HepG2 (cell line): ENCODE data around the gene TAF6. TPM values are rescaled to one million over a fixed set of nuclear protein-coding genes. Genes with fewer than 3 reads are reported as not detected.

Source experiments
- CBFB ChIP-seq: sonication (generic); formaldehyde crosslinking; IDR thresholded peaks from 2 replicates; pipeline ENCODE4 v1.4.0; 2020; ENCODE audit warnings: missing genetic modification reagents
- CHD4 ChIP-seq: fragments of 200-600 bp; sonication (generic); IDR thresholded peaks from 2 replicates; pipeline ENCODE4 v1.7.0; 2017; ENCODE audit warnings: mild to moderate bottlenecking, low read length, borderline replicate concordance
- DNMT3B ChIP-seq: conservative IDR thresholded peaks from 2 replicates; pipeline ENCODE4 v1.6.1; 2016; ENCODE audit warnings: missing biosample characterization, control low read depth
- ISL2 ChIP-seq: sonication (generic); formaldehyde crosslinking; IDR thresholded peaks from 2 replicates; pipeline ENCODE4 v1.5.0; 2020; ENCODE audit warnings: missing genetic modification reagents
- RFX5 ChIP-seq: IDR thresholded peaks from 2 replicates; pipeline ENCODE4 v1.6.1; 2011; ENCODE audit warnings: low read depth, low read length, improper control_type of control experiment
- RXRB ChIP-seq: IDR thresholded peaks from 2 replicates; pipeline ENCODE4 v1.6.1; 2016; ENCODE audit warnings: borderline replicate concordance, missing genetic modification reagents, missing compliant biosample characterization
- SNAPC2 ChIP-seq: sonication (generic); formaldehyde crosslinking; IDR thresholded peaks from 2 replicates; pipeline ENCODE4 v1.8.1; 2022; ENCODE audit warnings: mild to moderate bottlenecking, missing genetic modification reagents
- ZFY ChIP-seq: sonication (generic); formaldehyde crosslinking; IDR thresholded peaks from 2 replicates; pipeline ENCODE4 v1.4.0; 2020; ENCODE audit warnings: missing genetic modification reagents
- ZNF598 ChIP-seq: sonication (generic); formaldehyde crosslinking; IDR thresholded peaks from 2 replicates; pipeline ENCODE4 v1.5.1; 2020; ENCODE audit warnings: mild to moderate bottlenecking, missing genetic modification reagents, borderline replicate concordance
- polyA plus RNA-seq, 8 experiments: library from polyadenylated mRNA; depleted of rRNA in 3 of 8; stranded (reverse) in 7 of 8; unstranded in 1 of 8; fragments of >200 nt; fragmentation: Illumina TruSeq in 4 of 8; extraction: Trizol in 4 of 8; gene quantifications; 2 replicates each; pipeline versions ENCODE4 v1.2.1 to v1.2.3, GENCODE V29; 2011 to 2016; ENCODE audit warnings: low read depth in 4 of 8, missing spikeins in 1 of 8, mixed read lengths in 1 of 8; ENCODE audit not compliant: insufficient read depth in 1 of 8
- total RNA-seq, 5 experiments: library from RNA; depleted of rRNA; stranded (reverse); fragments of >200 nt; fragmentation: Illumina TruSeq; extraction: Trizol; gene quantifications; 2 replicates each; pipeline ENCODE4 v1.2.3, GENCODE V29; 2016; ENCODE audit warnings: low read depth in 1 of 5
- TF ChIP-seq, protein P1 (sequence below): conservative IDR thresholded peaks from 2 replicates; pipeline ENCODE4 v1.6.1; 2018; ENCODE audit warnings: missing genetic modification reagents
- TF ChIP-seq, protein P2 (sequence below): IDR thresholded peaks from 2 replicates; pipeline ENCODE4 v1.6.1; 2016; ENCODE audit warnings: low read depth, missing genetic modification reagents, missing compliant biosample characterization
- TF ChIP-seq, protein P3 (sequence below): IDR thresholded peaks from 2 replicates; pipeline ENCODE4 v1.6.1; 2016

TAF6 gene
- total and polyA plus RNA-seq, 2 of the 13 experiments (the other 11 are each of a cell fraction or from before 2014, with no cell fraction given), result 12.9 to 18.8 TPM

DNA sequence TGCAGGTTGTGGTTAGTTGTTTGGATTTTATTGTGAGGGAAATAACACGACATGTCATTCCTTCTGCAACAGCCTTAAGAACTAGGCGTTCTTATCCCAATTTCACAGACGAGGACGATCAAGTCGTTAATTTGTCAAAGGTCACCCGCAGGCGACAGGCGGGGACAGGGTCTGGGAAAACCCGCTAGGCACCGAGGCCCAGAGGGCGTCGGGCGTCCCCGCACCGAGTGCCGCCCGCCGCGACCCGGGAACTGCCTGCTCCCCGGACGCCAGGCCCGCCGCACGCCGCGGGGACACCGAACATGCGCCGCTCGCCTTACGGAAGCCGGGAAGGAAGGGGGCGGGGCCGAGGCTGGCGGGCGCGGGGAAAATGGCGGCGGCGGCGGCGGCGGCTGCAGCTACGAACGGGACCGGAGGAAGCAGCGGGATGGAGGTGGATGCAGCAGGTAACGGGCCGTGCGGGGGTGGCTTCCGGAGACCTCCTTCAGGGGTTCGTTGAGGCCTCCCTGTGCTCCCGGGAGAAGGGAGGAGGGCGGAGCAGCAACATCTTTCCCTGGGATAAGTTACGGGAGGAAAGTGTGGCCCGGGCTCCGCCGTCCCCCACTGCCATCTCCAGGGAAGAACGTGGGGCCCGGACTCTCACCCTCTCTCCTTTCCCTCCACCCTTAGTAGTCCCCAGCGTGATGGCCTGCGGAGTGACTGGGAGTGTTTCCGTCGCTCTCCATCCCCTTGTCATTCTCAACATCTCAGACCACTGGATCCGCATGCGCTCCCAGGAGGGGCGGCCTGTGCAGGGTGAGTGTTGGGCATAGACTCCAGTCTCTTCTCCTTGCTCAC is 30.3 kb downstream of the TAF6 start, which contains the start of gene COPS6 (continued):
- TF ChIP-seq, protein P1, sequence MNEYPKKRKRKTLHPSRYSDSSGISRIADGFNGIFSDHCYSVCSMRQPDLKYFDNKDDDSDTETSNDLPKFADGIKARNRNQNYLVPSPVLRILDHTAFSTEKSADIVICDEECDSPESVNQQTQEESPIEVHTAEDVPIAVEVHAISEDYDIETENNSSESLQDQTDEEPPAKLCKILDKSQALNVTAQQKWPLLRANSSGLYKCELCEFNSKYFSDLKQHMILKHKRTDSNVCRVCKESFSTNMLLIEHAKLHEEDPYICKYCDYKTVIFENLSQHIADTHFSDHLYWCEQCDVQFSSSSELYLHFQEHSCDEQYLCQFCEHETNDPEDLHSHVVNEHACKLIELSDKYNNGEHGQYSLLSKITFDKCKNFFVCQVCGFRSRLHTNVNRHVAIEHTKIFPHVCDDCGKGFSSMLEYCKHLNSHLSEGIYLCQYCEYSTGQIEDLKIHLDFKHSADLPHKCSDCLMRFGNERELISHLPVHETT (CRISPR knock-in tag), result peak; percentile 98
- peak; percentile 79; the same call in 1 of the 2 replicates for TF ChIP-seq CBFB (CRISPR knock-in tag)
- TF ChIP-seq ISL2 (CRISPR knock-in tag), result peak; percentile 57
- TF ChIP-seq SNAPC2 (CRISPR knock-in tag), result 0 out of 2 replicates have a peak, but pooled peaks have one; percentile 23
- TF ChIP-seq CHD4, result no peak
- no peak for TF ChIP-seq RFX5
- TF ChIP-seq, protein P2, sequence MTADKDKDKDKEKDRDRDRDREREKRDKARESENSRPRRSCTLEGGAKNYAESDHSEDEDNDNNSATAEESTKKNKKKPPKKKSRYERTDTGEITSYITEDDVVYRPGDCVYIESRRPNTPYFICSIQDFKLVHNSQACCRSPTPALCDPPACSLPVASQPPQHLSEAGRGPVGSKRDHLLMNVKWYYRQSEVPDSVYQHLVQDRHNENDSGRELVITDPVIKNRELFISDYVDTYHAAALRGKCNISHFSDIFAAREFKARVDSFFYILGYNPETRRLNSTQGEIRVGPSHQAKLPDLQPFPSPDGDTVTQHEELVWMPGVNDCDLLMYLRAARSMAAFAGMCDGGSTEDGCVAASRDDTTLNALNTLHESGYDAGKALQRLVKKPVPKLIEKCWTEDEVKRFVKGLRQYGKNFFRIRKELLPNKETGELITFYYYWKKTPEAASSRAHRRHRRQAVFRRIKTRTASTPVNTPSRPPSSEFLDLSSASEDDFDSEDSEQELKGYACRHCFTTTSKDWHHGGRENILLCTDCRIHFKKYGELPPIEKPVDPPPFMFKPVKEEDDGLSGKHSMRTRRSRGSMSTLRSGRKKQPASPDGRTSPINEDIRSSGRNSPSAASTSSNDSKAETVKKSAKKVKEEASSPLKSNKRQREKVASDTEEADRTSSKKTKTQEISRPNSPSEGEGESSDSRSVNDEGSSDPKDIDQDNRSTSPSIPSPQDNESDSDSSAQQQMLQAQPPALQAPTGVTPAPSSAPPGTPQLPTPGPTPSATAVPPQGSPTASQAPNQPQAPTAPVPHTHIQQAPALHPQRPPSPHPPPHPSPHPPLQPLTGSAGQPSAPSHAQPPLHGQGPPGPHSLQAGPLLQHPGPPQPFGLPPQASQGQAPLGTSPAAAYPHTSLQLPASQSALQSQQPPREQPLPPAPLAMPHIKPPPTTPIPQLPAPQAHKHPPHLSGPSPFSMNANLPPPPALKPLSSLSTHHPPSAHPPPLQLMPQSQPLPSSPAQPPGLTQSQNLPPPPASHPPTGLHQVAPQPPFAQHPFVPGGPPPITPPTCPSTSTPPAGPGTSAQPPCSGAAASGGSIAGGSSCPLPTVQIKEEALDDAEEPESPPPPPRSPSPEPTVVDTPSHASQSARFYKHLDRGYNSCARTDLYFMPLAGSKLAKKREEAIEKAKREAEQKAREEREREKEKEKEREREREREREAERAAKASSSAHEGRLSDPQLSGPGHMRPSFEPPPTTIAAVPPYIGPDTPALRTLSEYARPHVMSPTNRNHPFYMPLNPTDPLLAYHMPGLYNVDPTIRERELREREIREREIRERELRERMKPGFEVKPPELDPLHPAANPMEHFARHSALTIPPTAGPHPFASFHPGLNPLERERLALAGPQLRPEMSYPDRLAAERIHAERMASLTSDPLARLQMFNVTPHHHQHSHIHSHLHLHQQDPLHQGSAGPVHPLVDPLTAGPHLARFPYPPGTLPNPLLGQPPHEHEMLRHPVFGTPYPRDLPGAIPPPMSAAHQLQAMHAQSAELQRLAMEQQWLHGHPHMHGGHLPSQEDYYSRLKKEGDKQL (CRISPR knock-in tag), result no peak
- TF ChIP-seq, protein P3, sequence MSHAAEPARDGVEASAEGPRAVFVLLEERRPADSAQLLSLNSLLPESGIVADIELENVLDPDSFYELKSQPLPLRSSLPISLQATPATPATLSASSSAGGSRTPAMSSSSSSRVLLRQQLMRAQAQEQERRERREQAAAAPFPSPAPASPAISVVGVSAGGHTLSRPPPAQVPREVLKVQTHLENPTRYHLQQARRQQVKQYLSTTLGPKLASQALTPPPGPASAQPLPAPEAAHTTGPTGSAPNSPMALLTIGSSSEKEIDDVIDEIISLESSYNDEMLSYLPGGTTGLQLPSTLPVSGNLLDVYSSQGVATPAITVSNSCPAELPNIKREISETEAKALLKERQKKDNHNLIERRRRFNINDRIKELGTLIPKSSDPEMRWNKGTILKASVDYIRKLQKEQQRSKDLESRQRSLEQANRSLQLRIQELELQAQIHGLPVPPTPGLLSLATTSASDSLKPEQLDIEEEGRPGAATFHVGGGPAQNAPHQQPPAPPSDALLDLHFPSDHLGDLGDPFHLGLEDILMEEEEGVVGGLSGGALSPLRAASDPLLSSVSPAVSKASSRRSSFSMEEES (CRISPR knock-in tag), result peak; percentile 76; the same call in 1 of the 2 replicates
- no peak; the same call in 1 of the 2 replicates for TF ChIP-seq DNMT3B
- peak; percentile 98 for TF ChIP-seq ZFY (CRISPR knock-in tag)
- 0 out of 2 replicates have a peak, but pooled peaks have one; percentile 75 for TF ChIP-seq ZNF598 (CRISPR knock-in tag)
- peak; percentile 69 for TF ChIP-seq RXRB (CRISPR knock-in tag)
